Aorta (tissue), 4 donors: ENCODE data around the gene DDX23. TPM values are rescaled to one million over a fixed set of nuclear protein-coding genes. Genes with fewer than 3 reads are reported as not detected.

ENCODE experiments used
- polyA plus RNA-seq, 2 donors: library from polyadenylated mRNA; stranded (reverse); fragments of 200-250 nt; gene quantifications; one replicate each; pipeline ENCODE4 v1.2.3, GENCODE V29; 2013
- total RNA-seq, 2 donors: library from RNA; stranded (reverse); fragmentation: NEBNext Ultra II Directional; extraction: Animal tissue kit (Norgen Biotek cat#: 25700); gene quantifications; one replicate each; pipeline ENCODE4 v1.2.1, GENCODE V29; 2021
- donor health status: healthy with polysubstance abuse.
- donor health status: Bipolar disorder and iron deficiency.
- donor health status: DM: no; HTN: no; CAD: no.
- donor health status: DM: yes; HTN: yes; CAD: no.

The DDX23 gene
- total and polyA plus RNA-seq, 4 donors: 25.9 to 77.2 (median 50.2) TPM

Other genes starting within 250 kb of the DDX23 start
- gene KANSL2, start 169.9 kb downstream of the DDX23 start, total RNA-seq: 10 to 100 TPM; 23.4 to 25.6 TPM
- gene KANSL2, start 169.9 kb downstream of the DDX23 start, polyA plus RNA-seq: 10 to 100 TPM; 18.7 to 31.0 TPM
- gene CCNT1, start 135.5 kb downstream of the DDX23 start, total RNA-seq: 10 to 100 TPM; 36.7 to 42.0 TPM
- gene CCNT1, start 135.5 kb downstream of the DDX23 start, polyA plus RNA-seq: 1 to 10 TPM; 3.9 to 7.4 TPM
- 10 to 100 TPM; 85.1 to 89.7 TPM for gene ADCY6, start 63.1 kb downstream of the DDX23 start, total RNA-seq
- gene ADCY6, start 63.1 kb downstream of the DDX23 start, polyA plus RNA-seq: 10 to 100 TPM; 12.9 to 67.5 TPM
- gene CACNB3, start 33.7 kb downstream of the DDX23 start, total RNA-seq: 10 to 100 TPM; 20.5 to 30.8 TPM
- gene CACNB3, start 33.7 kb downstream of the DDX23 start, polyA plus RNA-seq: 10 to 100 TPM in 1 of 2 donors, 1 to 10 TPM in 1; 7.3 to 39.3 TPM
- gene RND1, start 13.7 kb upstream of the DDX23 start, total RNA-seq: 1 to 10 TPM; 3.7 TPM
- under 1 TPM; 0.56 to 0.88 TPM for gene RND1, start 13.7 kb upstream of the DDX23 start, polyA plus RNA-seq
- 10 to 100 TPM; 35.7 to 41.4 TPM for gene FKBP11, start 73.3 kb upstream of the DDX23 start, total RNA-seq
- 10 to 100 TPM; 14.3 to 51.3 TPM for gene FKBP11, start 73.3 kb upstream of the DDX23 start, polyA plus RNA-seq
- 100 to 1,000 TPM; 153 to 155 TPM for gene ARF3, start 105.3 kb upstream of the DDX23 start, total RNA-seq
- 10 to 100 TPM; 65.3 to 65.5 TPM for gene ARF3, start 105.3 kb upstream of the DDX23 start, polyA plus RNA-seq
- 1 to 10 TPM in 1 of 2 donors, under 1 TPM in 1; 0.55 to 4.9 TPM for gene WNT10B, start 119.6 kb upstream of the DDX23 start, total RNA-seq
- not detected for gene WNT10B, start 119.6 kb upstream of the DDX23 start, polyA plus RNA-seq
- gene WNT1, start 126.2 kb upstream of the DDX23 start, total RNA-seq: not detected
- not detected for gene WNT1, start 126.2 kb upstream of the DDX23 start, polyA plus RNA-seq
- under 1 TPM in 1 of 2 donors, not detected in 1; 0.10 TPM for gene DDN, start 147.2 kb upstream of the DDX23 start, total RNA-seq
- under 1 TPM in 1 of 2 donors, not detected in 1; 0.50 TPM for gene DDN, start 147.2 kb upstream of the DDX23 start, polyA plus RNA-seq
- 10 to 100 TPM; 44.8 to 50.6 TPM for gene PRKAG1, start 166.6 kb upstream of the DDX23 start, total RNA-seq
- gene PRKAG1, start 166.6 kb upstream of the DDX23 start, polyA plus RNA-seq: 10 to 100 TPM; 48.0 to 57.1 TPM
- gene KMT2D, start 208.6 kb upstream of the DDX23 start, total RNA-seq: 10 to 100 TPM; 88.6 to 97.4 TPM
- 10 to 100 TPM; 11.5 to 14.4 TPM for gene KMT2D, start 208.6 kb upstream of the DDX23 start, polyA plus RNA-seq
- gene RHEBL1, start 217.8 kb upstream of the DDX23 start, total RNA-seq: 1 to 10 TPM in 1 of 2 donors, under 1 TPM in 1; 0.55 to 1.1 TPM
- gene RHEBL1, start 217.8 kb upstream of the DDX23 start, polyA plus RNA-seq: 1 to 10 TPM; 1.3 to 2.4 TPM
- gene DHH, start 242.6 kb upstream of the DDX23 start, total RNA-seq: 1 to 10 TPM; 1.3 to 3.6 TPM
- gene DHH, start 242.6 kb upstream of the DDX23 start, polyA plus RNA-seq: under 1 TPM in 1 of 2 donors, not detected in 1; 0.33 TPM